A673 (cell line): ENCODE results near the gene LSM14A. TPM values are rescaled to one million over a fixed set of nuclear protein-coding genes. Genes with fewer than 3 reads are reported as not detected.
A peak's percentile ranks its signal among the peaks of the same experiment; 100 is the strongest.

ENCODE experiments used
- BruUV-seq: library from RNA; stranded (reverse); fragments of 400-500 nt; replicated peaks from 2 replicates; lab custom pipeline; 2021; lab: Mats Ljungman, UMichigan
- CTCF ChIA-PET: fragments of 300-600 bp; sonication (Branson Sonifier 250); formaldehyde crosslinking; loops from one replicate; lab custom pipeline; 2022; ENCODE audit warnings: antibody characterized with exemption; lab: Charles Lee
- POLR2A ChIA-PET: fragments of 300-600 bp; sonication (Branson Sonifier 250); formaldehyde crosslinking; loops from one replicate; lab custom pipeline; 2022; ENCODE audit warnings: antibody characterized with exemption; ENCODE audit not compliant: low non-redundant PET; lab: Charles Lee
- DNase-seq: peaks from one replicate; pipeline ENCODE4 v3.0.0-alpha.2; 2015; ENCODE audit warnings: low spot score
- H3K27ac ChIP-seq: fragments of 200-600 bp; sonication (generic); 2 replicates; pipeline ENCODE4 v1.5.1; 2016; ENCODE audit warnings: mixed run types, low read depth, mild to moderate bottlenecking, mixed read lengths, antibody characterized with exemption, low read length; ENCODE audit not compliant: poor library complexity, severe bottlenecking
- H3K27me3 ChIP-seq: fragments of 200-600 bp; sonication (generic); replicated peaks from 2 replicates; pipeline ENCODE4 v1.6.1; 2017; ENCODE audit warnings: mixed run types, low read depth, mild to moderate bottlenecking, mixed read lengths, antibody characterized with exemption, low read length; ENCODE audit not compliant: insufficient read depth, poor library complexity
- H3K36me3 ChIP-seq: fragments of 200-600 bp; sonication (generic); 2 replicates; pipeline ENCODE4 v1.6.1; 2016; ENCODE audit warnings: mixed run types, mild to moderate bottlenecking, mixed read lengths, antibody characterized with exemption, low read length; ENCODE audit not compliant: insufficient read depth, poor library complexity, severe bottlenecking
- H3K4me1 ChIP-seq: fragments of 200-600 bp; sonication (generic); 2 replicates; pipeline ENCODE4 v1.6.1; 2017; ENCODE audit warnings: mixed run types, mild to moderate bottlenecking, mixed read lengths, antibody characterized with exemption, low read length; ENCODE audit not compliant: insufficient read depth, poor library complexity, severe bottlenecking
- H3K4me3 ChIP-seq: fragments of 200-600 bp; sonication (generic); 2 replicates; pipeline ENCODE4 v1.5.1; 2016; ENCODE audit warnings: low read depth, mixed run types, mild to moderate bottlenecking, mixed read lengths, low read length; ENCODE audit not compliant: poor library complexity, severe bottlenecking
- H3K9me3 ChIP-seq: fragments of 200-600 bp; sonication (generic); 2 replicates; pipeline ENCODE4 v1.6.1; 2016; ENCODE audit warnings: mixed run types, low read depth, mild to moderate bottlenecking, mixed read lengths, antibody characterized with exemption, low read length; ENCODE audit not compliant: poor library complexity, severe bottlenecking
- CTCF ChIP-seq: fragments of 300-800, 200-600 bp; sonication (generic); conservative IDR thresholded peaks from 2 replicates; pipeline ENCODE4 v1.5.1; 2017; ENCODE audit warnings: low read depth, mild to moderate bottlenecking, antibody characterized with exemption, low read length, moderate library complexity, mixed read lengths
- EZH2 ChIP-seq: fragments of 200-600 bp; sonication (generic); IDR thresholded peaks from 2 replicates; pipeline ENCODE4 v1.6.1; 2017; ENCODE audit warnings: borderline replicate concordance, low read depth, mild to moderate bottlenecking, mixed read lengths, antibody characterized with exemption, low read length; ENCODE audit not compliant: poor library complexity, severe bottlenecking
- intact Hi-C: fragments of 100-400 bp; cut with micrococcal nuclease; formaldehyde crosslinking; loops from one replicate; pipeline ENCODE4 v1.10.0; 2022; ENCODE audit not compliant: unreplicated experiment
- total RNA-seq: library from RNA; stranded (reverse); gene quantifications from 2 replicates; pipeline ENCODE4 v1.2.3, GENCODE V29; 2021

LSM14A gene
- total RNA-seq, 1 experiment from 2014 or later, result 137 TPM

GRCh38 chr19:34269081-34269480 lies 96.8 kb downstream of the LSM14A start:
- ChIA-PET CTCF (no interaction called here), POLR2A (no interaction called here)
- peak overlapping the region; percentile 98 for H3K27ac ChIP-seq
- BruUV-seq, result no TSS peak
- DNase-seq, result no peak
- peaks cover 59% of the 10 kb centered on the region for H3K4me1 ChIP-seq
- intact Hi-C loops, result no loop called here
- H3K9me3 ChIP-seq, result no peaks in the 10 kb centered on the region
- no peaks in the 10 kb centered on the region for H3K27me3 ChIP-seq
- H3K4me3 ChIP-seq, result no peak overlapping the region
- no peaks in the 10 kb centered on the region for H3K36me3 ChIP-seq
- no peak for TF ChIP-seq CTCF
- TF ChIP-seq EZH2, result no peak

DNA sequence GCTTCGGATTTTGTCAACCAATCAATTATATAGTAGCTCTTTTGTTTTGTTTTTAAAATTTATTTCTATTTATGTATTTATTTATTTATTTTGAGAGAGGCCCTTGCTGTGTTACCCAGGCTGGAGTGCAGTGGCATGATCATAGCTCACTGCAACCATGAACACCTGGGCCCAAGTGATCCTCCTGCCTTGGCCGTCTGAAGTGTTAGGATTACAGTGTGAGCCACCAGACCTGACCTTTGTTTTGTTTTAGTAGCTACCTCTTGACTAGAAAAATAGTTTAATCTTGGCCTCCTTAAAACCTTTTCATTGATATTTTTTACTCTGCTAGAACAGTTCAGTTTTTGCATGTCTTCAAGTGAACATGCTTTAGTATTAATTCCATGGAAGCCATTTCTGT lies 97.2 kb downstream of the LSM14A start:
- DNase-seq, result no peak
- H3K27ac ChIP-seq, result peak overlapping the region; percentile 98
- H3K4me1 ChIP-seq, result peaks cover 63% of the 10 kb centered on the region
- BruUV-seq, result no TSS peak
- POLR2A ChIA-PET, result no interaction called here
- no peaks in the 10 kb centered on the region for H3K9me3 ChIP-seq
- peak overlapping the region; percentile 8 for H3K4me3 ChIP-seq
- CTCF ChIA-PET, result no interaction called here
- TF ChIP-seq EZH2 (no peak), CTCF (no peak)
- no peaks in the 10 kb centered on the region for H3K36me3 ChIP-seq
- H3K27me3 ChIP-seq, result no peaks in the 10 kb centered on the region
- intact Hi-C loops, result no loop called here

GRCh38 chr19:34269968-34270621 lies 97.8 kb downstream of the LSM14A start:
- Histone ChIP-seq H3K27ac (peak overlapping the region; percentile 98), H3K27me3 (no peaks in the 10 kb centered on the region), H3K36me3 (no peaks in the 10 kb centered on the region), H3K4me1 (peaks cover 60% of the 10 kb centered on the region), H3K9me3 (no peaks in the 10 kb centered on the region), H3K4me3 (peak overlapping the region; percentile 8)
- BruUV-seq, result no TSS peak
- POLR2A ChIA-PET, result no interaction called here
- DNase-seq, result peak; percentile 95
- CTCF ChIA-PET, result no interaction called here
- no peak for TF ChIP-seq CTCF
- TF ChIP-seq EZH2, result no peak
- intact Hi-C loops, result no loop called here
